Activated T-helper 17 cell treated with anti-CD3 and anti-CD28 coated beads, Interleukin-2, amount 50 U/mL, for 72 hours (primary cell): Measurements from ENCODE around the gene AP1M1. TPM values are rescaled to one million over a fixed set of nuclear protein-coding genes. Genes with fewer than 3 reads are reported as not detected.
"Not testable (repeated sequence)": the region's sequence is repeated elsewhere in the genome, so short reads cannot be mapped to it uniquely, and the experiment has no call there.

Experiments
- ATAC-seq: fragments of 150-1000 bp; cut with Tn5 transposase; replicated peaks from 2 replicates; pipeline ENCODE4 v1.10.0; 2021; ENCODE audit warnings: mild to moderate bottlenecking, moderate library complexity
- H3K27ac Mint-ChIP-seq: one replicate; pipeline ENCODE4 v1.8.0; 2022; ENCODE audit warnings: mixed read lengths
- H3K27me3 Mint-ChIP-seq: one replicate; pipeline ENCODE4 v1.8.0; 2022; ENCODE audit warnings: mixed read lengths
- H3K36me3 Mint-ChIP-seq: one replicate; pipeline ENCODE4 v1.8.0; 2022; ENCODE audit warnings: low read depth, mild to moderate bottlenecking, mixed read lengths
- H3K4me1 Mint-ChIP-seq: one replicate; pipeline ENCODE4 v1.8.0; 2022; ENCODE audit warnings: mixed read lengths
- H3K4me3 Mint-ChIP-seq: one replicate; pipeline ENCODE4 v1.8.0; 2022; ENCODE audit warnings: mild to moderate bottlenecking, mixed read lengths
- H3K9me3 Mint-ChIP-seq: one replicate; pipeline ENCODE4 v1.8.0; 2022; ENCODE audit warnings: mixed read lengths
- total RNA-seq, 2 donors: library from RNA; stranded (reverse); gene quantifications; one replicate each; pipeline ENCODE4 v1.2.3, GENCODE V29; 2022

Gene AP1M1
- total RNA-seq, 2 donors from 2014 or later = 103 to 110 TPM

DNA sequence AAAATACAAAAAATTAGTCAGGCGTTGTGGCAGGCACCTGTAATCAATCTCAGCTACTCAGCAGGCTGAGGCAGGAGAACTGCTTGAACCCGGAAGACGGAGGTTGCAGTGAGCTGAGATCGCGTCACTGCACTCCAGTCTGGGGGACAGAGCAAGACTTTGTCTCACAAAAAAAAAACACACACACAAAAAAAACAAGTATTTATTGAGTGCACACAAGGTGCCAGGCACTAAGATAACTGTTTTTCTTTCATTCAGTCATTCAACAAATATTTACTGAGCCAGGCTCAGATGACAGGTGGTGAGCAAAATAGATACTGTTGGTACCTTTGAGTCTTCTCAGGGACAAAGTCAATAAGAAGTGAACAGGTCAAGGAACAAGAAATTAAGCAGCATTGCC lies 30.7 kb upstream of the AP1M1 start:
- Mint-ChIP-seq H3K4me1 (no peaks in the 10 kb centered on the region), H3K4me3 (no peak overlapping the region), H3K27me3 (no peaks in the 10 kb centered on the region), H3K36me3 (no peaks in the 10 kb centered on the region), H3K9me3 (no peaks in the 10 kb centered on the region), H3K27ac (no peak overlapping the region)
- no peak for ATAC-seq

DNA sequence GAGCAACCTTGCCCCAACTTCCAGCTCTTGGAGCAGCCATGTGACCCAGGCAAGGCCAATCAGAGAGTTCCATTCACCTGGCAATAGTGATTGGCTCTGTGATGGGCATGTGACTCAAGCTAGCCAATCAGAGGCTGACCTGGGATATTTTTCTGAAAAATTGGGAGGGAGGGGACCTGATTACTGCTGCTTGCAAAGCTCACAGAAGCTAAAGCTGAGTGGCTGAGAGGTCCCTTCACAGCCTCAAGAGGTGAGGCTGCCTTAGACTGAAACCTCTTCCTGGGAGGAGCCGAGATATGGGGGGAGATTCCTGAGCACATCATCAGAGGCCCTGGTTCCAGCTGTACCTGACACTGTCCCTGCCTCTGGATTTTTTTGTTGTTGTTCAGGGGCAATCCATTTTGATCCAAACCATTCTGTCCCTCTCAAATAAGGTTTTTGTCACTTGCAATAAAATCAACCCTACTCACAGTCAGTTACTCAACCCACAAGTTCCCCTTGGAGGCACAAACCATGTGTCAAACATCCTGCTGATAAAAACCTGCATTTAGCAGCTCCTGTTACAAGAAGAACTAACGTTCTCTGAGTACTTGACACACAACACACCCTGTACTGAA lies 29.1 kb upstream of the AP1M1 start:
- Mint-ChIP-seq H3K27me3 (no peaks in the 10 kb centered on the region), H3K4me3 (no peak overlapping the region), H3K36me3 (no peaks in the 10 kb centered on the region), H3K27ac (no peak overlapping the region), H3K9me3 (no peaks in the 10 kb centered on the region), H3K4me1 (no peaks in the 10 kb centered on the region)
- ATAC-seq = peak; percentile 59

DNA sequence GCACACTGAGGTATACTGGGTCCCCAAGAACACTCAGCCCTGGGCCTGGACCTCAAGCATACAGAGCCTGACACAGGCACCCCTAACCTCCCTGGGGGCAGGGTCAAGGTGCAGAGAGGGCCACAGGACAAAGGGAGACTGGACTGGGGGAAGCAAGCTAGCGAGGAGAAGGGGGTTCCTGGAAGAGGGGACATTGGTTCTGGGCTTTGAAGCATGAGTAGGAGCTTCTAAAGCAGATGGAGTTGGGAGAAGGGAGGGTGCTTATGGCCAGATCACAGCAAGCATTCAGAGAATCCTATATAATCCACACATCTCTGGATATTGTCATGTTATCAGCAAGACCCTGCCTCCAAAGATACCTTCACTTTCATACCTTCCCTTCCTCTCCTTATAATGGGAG lies 27.6 kb upstream of the AP1M1 start:
- H3K27me3 Mint-ChIP-seq = no peaks in the 10 kb centered on the region
- ATAC-seq = no peak
- H3K27ac Mint-ChIP-seq = no peak overlapping the region
- H3K4me3 Mint-ChIP-seq = no peak overlapping the region
- no peaks in the 10 kb centered on the region for H3K36me3 Mint-ChIP-seq
- no peaks in the 10 kb centered on the region for H3K9me3 Mint-ChIP-seq
- no peaks in the 10 kb centered on the region for H3K4me1 Mint-ChIP-seq

DNA sequence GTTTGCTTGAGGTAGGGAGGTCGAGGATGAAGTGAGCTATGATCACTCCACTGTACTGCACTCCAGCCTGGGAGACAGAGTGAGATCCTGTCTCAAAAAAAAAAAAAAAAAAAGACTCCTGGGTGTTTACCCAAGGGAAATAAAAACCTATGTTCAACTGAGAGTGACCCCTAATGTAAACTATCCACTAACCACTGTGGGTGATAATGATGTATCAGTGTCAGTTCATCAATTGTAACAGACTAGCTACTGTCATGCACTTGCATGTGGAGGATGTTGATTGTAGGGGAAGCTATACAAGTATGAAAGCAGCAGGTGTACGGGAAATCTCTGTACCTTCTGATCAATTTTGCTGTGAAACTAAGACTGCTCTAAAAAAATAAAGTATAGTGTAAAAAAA lies 21.8 kb upstream of the AP1M1 start:
- H3K4me3 Mint-ChIP-seq = no peak overlapping the region
- no peaks in the 10 kb centered on the region for H3K9me3 Mint-ChIP-seq
- no peak for ATAC-seq

DNA sequence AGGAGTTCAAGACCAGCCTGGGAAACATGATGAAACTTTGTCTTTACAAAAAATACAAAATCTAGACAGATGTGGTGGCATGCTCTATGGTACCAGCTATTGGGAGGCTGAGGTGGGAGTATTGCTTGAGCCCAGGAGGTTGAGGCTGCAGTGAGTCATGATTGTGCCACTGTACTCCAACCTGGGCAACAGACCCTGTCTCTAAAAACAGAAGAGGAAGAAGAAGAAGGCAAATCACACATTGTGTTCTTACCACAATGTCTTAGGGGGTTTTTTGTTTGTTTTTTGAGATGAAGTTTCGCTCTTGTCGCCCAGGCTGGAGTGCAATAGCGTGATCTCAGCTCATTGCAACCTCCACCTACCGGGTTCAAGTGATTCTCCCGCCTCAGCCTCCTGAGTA lies 18.8 kb upstream of the AP1M1 start:
- ATAC-seq, H3K4me1 Mint-ChIP-seq, H3K9me3 Mint-ChIP-seq, H3K36me3 Mint-ChIP-seq, H3K27me3 Mint-ChIP-seq, H3K27ac Mint-ChIP-seq, H3K4me3 Mint-ChIP-seq: not testable (repeated sequence)

More for the DNA sequence above, 21.8 kb upstream of the AP1M1 start:
- Mint-ChIP-seq H3K4me1 (no peaks in the 10 kb centered on the region), H3K27ac (no peak overlapping the region), H3K36me3 (no peaks in the 10 kb centered on the region), H3K27me3 (no peaks in the 10 kb centered on the region)

DNA sequence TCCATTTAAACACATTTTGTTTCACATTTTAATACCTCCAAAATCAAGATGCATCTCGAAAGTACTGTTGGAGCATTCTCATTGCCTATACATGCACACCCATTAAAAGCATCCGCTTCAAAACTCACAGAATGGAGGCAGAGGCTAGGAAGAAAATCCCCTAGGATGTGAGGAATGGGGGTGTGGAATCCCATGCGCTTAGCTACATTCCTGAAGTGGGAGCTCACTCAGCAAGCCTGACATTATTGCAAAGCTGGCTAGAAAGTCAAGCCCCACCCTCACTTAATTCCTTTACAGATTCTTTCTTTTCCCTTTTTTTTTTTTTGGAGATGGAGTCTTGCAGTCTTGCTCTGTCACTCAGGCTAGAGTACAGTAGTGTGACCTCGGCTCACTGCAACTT lies 17.1 kb upstream of the AP1M1 start:
- no peak overlapping the region for H3K4me3 Mint-ChIP-seq
- no peak for ATAC-seq
- H3K4me1 Mint-ChIP-seq = no peaks in the 10 kb centered on the region
- peaks cover 7% of the 10 kb centered on the region for H3K36me3 Mint-ChIP-seq
- no peaks in the 10 kb centered on the region for H3K27me3 Mint-ChIP-seq
- H3K27ac Mint-ChIP-seq = no peak overlapping the region
- H3K9me3 Mint-ChIP-seq = no peaks in the 10 kb centered on the region

DNA sequence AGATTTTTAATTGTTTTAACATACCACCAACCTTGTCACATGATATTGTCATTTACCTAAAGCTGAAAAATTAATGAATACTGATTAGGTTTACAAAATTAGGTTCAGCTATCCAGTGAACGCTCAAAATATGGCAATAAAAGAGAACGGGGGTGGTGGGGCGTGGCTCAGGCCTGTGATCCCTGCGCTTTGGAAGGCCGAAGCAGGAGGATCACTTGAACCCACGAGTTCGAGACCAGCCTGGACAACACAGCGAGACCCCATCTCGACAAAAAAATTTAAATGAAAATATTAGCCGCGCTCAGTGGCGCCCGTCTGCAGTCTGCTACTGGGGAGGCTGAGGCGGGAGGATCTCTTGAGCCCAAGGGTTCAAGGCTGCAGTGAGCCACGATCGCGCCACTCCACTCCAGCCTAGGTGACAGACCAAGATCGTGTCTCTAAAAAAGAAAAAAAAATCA lies 13.0 kb upstream of the AP1M1 start:
- ATAC-seq = no peak
- Mint-ChIP-seq H3K9me3 (no peaks in the 10 kb centered on the region), H3K36me3 (peaks cover 39% of the 10 kb centered on the region), H3K27ac (peak overlapping the region; percentile 98), H3K27me3 (no peaks in the 10 kb centered on the region), H3K4me1 (peaks cover 13% of the 10 kb centered on the region), H3K4me3 (peak overlapping the region; percentile 96)

DNA sequence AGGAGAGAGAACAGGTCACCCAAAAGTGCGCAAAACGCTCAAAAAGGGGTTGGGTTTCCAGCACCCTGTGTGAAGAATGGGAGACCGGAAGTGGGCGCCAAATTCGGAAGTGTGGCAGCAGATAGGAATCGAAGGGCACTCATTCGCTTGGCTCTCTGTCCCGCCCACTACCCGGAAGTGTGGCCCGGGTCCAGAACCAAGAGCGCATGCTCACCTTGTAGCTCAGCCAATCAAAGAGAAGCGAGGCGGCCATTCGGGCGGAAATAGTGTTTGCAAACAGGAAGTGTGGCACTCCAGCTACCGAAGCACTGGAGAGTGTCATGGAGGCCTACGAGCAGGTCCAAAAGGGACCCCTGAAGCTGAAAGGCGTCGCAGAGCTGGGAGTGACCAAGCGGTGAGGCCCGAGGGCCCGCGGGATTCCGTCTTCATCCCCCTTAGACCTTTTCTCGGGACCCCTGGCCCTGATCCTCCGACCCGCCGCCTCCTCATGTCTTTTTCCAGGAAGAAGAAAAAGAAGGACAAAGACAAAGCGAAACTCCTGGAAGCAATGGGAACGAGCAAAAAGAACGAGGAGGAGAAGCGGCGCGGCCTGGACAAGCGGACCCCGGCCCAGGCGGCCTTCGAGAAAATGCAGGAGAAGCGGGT lies 12.5 kb upstream of the AP1M1 start, which contains the start of gene FAM32A:
Gene FAM32A, plus strand, starts transcription at position 288 of the 645 bp plus-strand sequence. Its CDS starts 33 bp downstream, at position 321.
- peaks cover 45% of the 10 kb centered on the region for H3K36me3 Mint-ChIP-seq
- peak within 1 kb of the TSS; percentile 96 for H3K4me3 Mint-ChIP-seq
- H3K9me3 Mint-ChIP-seq = no peaks in the 10 kb centered on the region
- H3K4me1 Mint-ChIP-seq = peaks cover 13% of the 10 kb centered on the region
- no peaks in the 10 kb centered on the region for H3K27me3 Mint-ChIP-seq
- ATAC-seq = peak; percentile 98
- H3K27ac Mint-ChIP-seq = peak within 1 kb of the TSS; percentile 98

DNA sequence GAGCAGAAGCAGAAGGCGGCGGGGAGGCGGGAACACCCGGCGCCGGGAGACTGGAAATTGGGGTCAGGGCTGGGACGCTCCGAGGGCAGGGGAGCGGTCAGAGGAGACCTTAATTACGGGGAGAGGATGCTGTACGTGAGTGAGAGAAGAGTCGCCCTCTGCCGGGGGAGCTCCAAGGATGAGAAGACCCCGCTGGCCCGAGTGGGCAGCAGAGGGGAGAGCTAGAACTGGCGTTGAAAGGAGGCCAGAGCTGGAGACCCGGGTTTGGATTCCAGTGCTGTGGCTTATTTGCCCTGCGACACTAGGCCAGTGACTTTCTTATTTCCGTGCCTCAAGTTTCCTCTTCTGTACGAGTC lies 12.0 kb upstream of the AP1M1 start:
- H3K9me3 Mint-ChIP-seq = no peaks in the 10 kb centered on the region
- peak; percentile 13 for ATAC-seq
- peaks cover 13% of the 10 kb centered on the region for H3K4me1 Mint-ChIP-seq
- peak overlapping the region; percentile 96 for H3K4me3 Mint-ChIP-seq
- H3K27ac Mint-ChIP-seq = peak overlapping the region; percentile 98
- H3K36me3 Mint-ChIP-seq = peaks cover 50% of the 10 kb centered on the region
- H3K27me3 Mint-ChIP-seq = no peaks in the 10 kb centered on the region

DNA sequence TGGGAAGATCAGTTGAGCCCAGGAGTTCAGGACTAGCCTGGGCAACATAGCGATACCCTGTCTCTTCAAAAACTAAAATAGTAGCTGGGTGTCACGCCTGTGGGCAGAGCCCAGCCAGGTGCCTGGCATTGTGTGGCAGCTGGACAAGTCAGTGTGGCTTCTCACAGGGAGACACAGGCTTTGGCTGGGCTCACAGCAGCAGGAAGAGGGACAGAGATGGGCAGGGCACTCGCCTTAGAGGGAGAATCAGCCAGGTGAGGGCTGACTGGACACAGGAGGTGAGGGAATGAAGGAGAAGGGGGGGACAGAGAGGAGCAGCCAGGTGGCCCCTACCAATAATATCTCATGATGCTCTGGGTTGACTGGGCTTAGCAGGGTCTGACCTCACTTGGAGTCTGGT lies 9.2 kb upstream of the AP1M1 start:
- no peaks in the 10 kb centered on the region for H3K27me3 Mint-ChIP-seq
- H3K9me3 Mint-ChIP-seq = no peaks in the 10 kb centered on the region
- H3K4me3 Mint-ChIP-seq = peak overlapping the region; percentile 4
- peaks cover 13% of the 10 kb centered on the region for H3K4me1 Mint-ChIP-seq
- H3K36me3 Mint-ChIP-seq = peaks cover 67% of the 10 kb centered on the region
- no peak for ATAC-seq
- peak overlapping the region; percentile 64 for H3K27ac Mint-ChIP-seq

DNA sequence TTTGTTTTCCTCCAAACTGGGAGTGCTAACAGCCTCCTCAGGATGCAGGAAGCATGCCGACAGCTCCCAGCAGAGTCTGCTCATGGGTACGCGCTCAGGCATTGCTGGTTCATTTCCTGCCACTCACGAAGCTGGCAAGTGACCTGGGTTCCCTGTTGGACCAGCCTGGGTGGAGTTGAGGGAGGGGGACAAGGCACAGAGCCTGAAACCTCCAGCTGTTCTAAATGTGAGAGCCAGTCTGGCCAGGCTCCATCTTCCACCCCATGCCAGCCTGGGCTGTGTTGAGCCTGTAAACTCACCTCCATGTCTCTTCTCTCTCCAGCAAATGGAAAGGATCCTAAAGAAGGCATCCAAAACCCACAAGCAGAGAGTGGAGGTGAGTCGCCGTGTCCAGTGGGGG lies 7.5 kb upstream of the AP1M1 start:
- H3K9me3 Mint-ChIP-seq = no peaks in the 10 kb centered on the region
- H3K4me3 Mint-ChIP-seq = no peak overlapping the region
- H3K27ac Mint-ChIP-seq = no peak overlapping the region
- ATAC-seq = no peak
- H3K27me3 Mint-ChIP-seq = no peaks in the 10 kb centered on the region
- peaks cover 13% of the 10 kb centered on the region for H3K4me1 Mint-ChIP-seq
- H3K36me3 Mint-ChIP-seq = peaks cover 65% of the 10 kb centered on the region

DNA sequence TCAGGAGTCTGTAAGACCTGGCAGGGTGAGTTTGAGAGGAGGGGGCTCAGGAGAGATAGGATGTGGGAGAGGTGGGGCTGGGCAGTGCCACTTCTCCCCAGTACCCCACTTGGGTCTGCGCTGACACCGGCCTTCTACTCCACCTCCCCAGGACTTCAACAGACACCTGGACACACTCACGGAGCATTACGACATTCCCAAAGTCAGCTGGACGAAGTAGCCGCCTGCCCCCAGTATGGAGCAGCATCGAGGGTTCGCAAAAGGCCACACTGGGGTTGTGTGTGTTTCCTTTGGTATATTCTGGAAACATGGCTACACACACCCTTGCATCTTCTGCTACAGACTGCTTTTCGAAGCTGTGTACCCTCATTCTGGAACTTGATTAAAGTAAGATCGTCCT lies 7.0 kb upstream of the AP1M1 start:
- ATAC-seq = no peak
- peaks cover 13% of the 10 kb centered on the region for H3K4me1 Mint-ChIP-seq
- peaks cover 59% of the 10 kb centered on the region for H3K36me3 Mint-ChIP-seq
- H3K27me3 Mint-ChIP-seq = no peaks in the 10 kb centered on the region
- H3K9me3 Mint-ChIP-seq = no peaks in the 10 kb centered on the region
- no peak overlapping the region for H3K27ac Mint-ChIP-seq
- no peak overlapping the region for H3K4me3 Mint-ChIP-seq

DNA sequence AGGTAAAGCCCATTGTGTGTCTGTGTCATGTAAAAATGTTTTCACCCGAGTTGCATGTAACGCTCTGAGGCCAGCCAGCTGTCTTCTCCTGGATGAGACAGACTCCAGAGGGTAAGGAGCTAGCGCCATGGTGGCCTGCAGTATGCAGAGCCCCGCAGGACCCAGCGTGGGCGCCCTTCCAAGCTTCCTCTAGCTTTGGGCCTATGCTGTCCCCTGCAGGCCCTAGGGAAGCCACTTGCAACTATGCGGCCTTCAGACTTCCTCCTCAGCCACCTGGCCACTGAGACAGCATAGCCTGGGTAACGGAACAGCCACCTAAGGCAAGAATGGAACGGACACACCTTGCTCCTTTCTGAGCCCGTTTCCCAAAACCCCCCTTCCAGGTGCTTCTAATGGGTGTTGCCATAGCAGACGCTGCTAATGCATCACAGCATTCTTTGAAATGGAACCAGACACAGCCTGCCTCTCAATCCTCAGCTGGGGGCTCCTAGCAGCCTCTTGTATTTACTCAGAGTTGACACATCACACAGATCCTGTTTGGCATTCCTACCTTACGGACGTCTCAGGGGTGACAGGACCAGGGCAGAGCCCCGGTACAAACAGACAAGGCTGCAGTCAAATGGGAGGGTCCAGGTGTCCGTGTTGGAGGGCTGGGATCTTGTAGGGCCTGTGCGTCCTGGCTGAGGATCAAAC lies 6.3 kb upstream of the AP1M1 start:
- peaks cover 56% of the 10 kb centered on the region for H3K36me3 Mint-ChIP-seq
- H3K4me3 Mint-ChIP-seq = no peak overlapping the region
- peaks cover 13% of the 10 kb centered on the region for H3K4me1 Mint-ChIP-seq
- H3K9me3 Mint-ChIP-seq = no peaks in the 10 kb centered on the region
- no peak for ATAC-seq
- H3K27ac Mint-ChIP-seq = no peak overlapping the region
- H3K27me3 Mint-ChIP-seq = no peaks in the 10 kb centered on the region

DNA sequence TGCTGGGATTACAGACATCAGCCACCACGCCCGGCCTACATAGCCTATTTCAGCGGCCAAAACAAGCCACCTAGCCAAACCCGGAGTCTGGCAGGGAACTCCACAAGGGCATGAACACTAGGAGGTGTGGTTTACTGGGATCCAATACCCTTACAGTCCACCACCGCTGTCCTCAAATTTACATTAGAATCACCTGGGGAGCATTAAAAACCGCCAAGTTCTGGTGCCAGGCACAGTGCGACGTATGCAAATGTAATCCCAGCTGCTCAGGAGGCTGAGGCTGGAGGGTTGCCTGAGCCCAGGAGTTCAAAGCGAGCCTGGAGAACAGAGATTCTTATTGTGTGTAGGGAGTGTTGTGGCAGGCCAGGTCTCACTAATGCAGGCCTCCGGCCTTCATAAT lies 4.2 kb upstream of the AP1M1 start:
- Mint-ChIP-seq H3K36me3 (peaks cover 40% of the 10 kb centered on the region), H3K27ac (no peak overlapping the region), H3K9me3 (no peaks in the 10 kb centered on the region), H3K27me3 (no peaks in the 10 kb centered on the region), H3K4me3 (no peak overlapping the region), H3K4me1 (peaks cover 2% of the 10 kb centered on the region)
- ATAC-seq = no peak

DNA sequence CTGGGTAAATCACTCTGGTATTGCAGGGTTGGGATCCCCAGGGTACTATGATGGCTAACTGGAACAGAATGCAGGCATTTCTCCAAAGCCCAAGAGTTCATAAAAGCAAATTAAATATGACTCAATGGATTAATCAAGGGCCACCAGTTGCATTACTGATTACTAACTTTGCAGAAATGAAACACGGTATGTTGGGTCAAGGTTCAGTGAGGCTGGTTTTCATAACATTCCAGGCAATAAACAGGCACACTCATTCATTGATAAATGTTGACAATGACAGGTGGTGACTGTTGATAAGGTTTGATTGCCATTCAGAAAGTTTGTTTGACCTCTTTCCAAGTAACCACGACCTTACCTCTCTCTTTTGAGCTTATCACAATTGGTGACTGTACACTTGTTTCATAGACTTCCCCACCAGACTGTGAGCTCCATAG lies 506 bp upstream of the AP1M1 start:
- H3K27ac Mint-ChIP-seq = peak overlapping the region; percentile 87
- H3K27me3 Mint-ChIP-seq = no peaks in the 10 kb centered on the region
- H3K36me3 Mint-ChIP-seq = peaks cover 29% of the 10 kb centered on the region
- no peaks in the 10 kb centered on the region for H3K9me3 Mint-ChIP-seq
- peak overlapping the region; percentile 79 for H3K4me3 Mint-ChIP-seq
- no peak for ATAC-seq
- H3K4me1 Mint-ChIP-seq = peaks cover 19% of the 10 kb centered on the region
